ENCODE results near the gene APBB1IP.

Gene APBB1IP, protein sequence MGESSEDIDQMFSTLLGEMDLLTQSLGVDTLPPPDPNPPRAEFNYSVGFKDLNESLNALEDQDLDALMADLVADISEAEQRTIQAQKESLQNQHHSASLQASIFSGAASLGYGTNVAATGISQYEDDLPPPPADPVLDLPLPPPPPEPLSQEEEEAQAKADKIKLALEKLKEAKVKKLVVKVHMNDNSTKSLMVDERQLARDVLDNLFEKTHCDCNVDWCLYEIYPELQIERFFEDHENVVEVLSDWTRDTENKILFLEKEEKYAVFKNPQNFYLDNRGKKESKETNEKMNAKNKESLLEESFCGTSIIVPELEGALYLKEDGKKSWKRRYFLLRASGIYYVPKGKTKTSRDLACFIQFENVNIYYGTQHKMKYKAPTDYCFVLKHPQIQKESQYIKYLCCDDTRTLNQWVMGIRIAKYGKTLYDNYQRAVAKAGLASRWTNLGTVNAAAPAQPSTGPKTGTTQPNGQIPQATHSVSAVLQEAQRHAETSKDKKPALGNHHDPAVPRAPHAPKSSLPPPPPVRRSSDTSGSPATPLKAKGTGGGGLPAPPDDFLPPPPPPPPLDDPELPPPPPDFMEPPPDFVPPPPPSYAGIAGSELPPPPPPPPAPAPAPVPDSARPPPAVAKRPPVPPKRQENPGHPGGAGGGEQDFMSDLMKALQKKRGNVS

GRCh38 chr10:26437637-26438461 lies at the start of gene APBB1IP:
Gene APBB1IP (plus strand): TSS chr10:26438341. CDS start chr10:26492327, 53,986 bp downstream.
- H3K27ac ChIP-seq (ENCODE audit: extremely low read depth, low read depth, low read length) = no peak within 1 kb of the TSS
- H3K9me3 ChIP-seq (ENCODE audit: control insufficient read depth, insufficient read depth, low read depth, low read length) = no peaks in the 10 kb centered on the region
- H3K4me3 ChIP-seq (ENCODE audit: low read depth, low read length) = no peak within 1 kb of the TSS
- H3K4me1 ChIP-seq (ENCODE audit: control insufficient read depth, insufficient read depth, low read length) = no peaks in the 10 kb centered on the region
- POLR2A ChIA-PET = no interaction called here
- H3K36me3 ChIP-seq (ENCODE audit: control insufficient read depth in 2 of 2, insufficient read depth in 1 of 2, low read length in 2 of 2) = no peaks in the 10 kb centered on the region
- no peak for TF ChIP-seq GLI4 (tag by site-specific recombination; IDR thresholded peaks at IDR 0.05)
- no peak for TF ChIP-seq ZFP3 (tag by site-specific recombination; IDR thresholded peaks at IDR 0.05; ENCODE audit: low read depth)
- no peak for TF ChIP-seq ZNF558 (tag by site-specific recombination; IDR thresholded peaks at IDR 0.05)
- TF ChIP-seq, protein P1, sequence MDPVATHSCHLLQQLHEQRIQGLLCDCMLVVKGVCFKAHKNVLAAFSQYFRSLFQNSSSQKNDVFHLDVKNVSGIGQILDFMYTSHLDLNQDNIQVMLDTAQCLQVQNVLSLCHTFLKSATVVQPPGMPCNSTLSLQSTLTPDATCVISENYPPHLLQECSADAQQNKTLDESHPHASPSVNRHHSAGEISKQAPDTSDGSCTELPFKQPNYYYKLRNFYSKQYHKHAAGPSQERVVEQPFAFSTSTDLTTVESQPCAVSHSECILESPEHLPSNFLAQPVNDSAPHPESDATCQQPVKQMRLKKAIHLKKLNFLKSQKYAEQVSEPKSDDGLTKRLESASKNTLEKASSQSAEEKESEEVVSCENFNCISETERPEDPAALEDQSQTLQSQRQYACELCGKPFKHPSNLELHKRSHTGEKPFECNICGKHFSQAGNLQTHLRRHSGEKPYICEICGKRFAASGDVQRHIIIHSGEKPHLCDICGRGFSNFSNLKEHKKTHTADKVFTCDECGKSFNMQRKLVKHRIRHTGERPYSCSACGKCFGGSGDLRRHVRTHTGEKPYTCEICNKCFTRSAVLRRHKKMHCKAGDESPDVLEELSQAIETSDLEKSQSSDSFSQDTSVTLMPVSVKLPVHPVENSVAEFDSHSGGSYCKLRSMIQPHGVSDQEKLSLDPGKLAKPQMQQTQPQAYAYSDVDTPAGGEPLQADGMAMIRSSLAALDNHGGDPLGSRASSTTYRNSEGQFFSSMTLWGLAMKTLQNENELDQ (tag by site-specific recombination; IDR thresholded peaks at IDR 0.05; ENCODE audit: low read depth) = no peak
- CTCF ChIA-PET = no interaction called here

GRCh38 chr10:26389533-26389932 lies 48.6 kb upstream of the APBB1IP start:
- no peak overlapping the region for H3K27ac ChIP-seq (ENCODE audit: extremely low read depth, low read depth, low read length)
- H3K9me3 ChIP-seq (ENCODE audit: control insufficient read depth, insufficient read depth, low read depth, low read length) = no peaks in the 10 kb centered on the region
- no peaks in the 10 kb centered on the region for H3K36me3 ChIP-seq (ENCODE audit: control insufficient read depth in 2 of 2, insufficient read depth in 1 of 2, low read length in 2 of 2)
- no peak for TF ChIP-seq ZNF555 (tag by site-specific recombination; conservative IDR thresholded peaks at IDR 0.05)
- TF ChIP-seq ZNF184 (tag by site-specific recombination; IDR thresholded peaks at IDR 0.05) = peak; percentile 94
- TF ChIP-seq ZNF112 (tag by site-specific recombination; IDR thresholded peaks at IDR 0.05) = no peak
- H3K4me3 ChIP-seq (ENCODE audit: low read depth, low read length) = no peak overlapping the region
- ChIA-PET CTCF (interaction anchor here (0.7 kb wide), 1 partner anchor 23 kb away, joined by 7 read pairs; no protein-coding TSS in a partner anchor), POLR2A (no interaction called here)
- H3K4me1 ChIP-seq (ENCODE audit: control insufficient read depth, insufficient read depth, low read length) = no peaks in the 10 kb centered on the region

GRCh38 chr10:26391701-26392695 lies 46.1 kb upstream of the APBB1IP start:
- Histone ChIP-seq H3K9me3 (ENCODE audit: control insufficient read depth, insufficient read depth, low read depth, low read length) (no peaks in the 10 kb centered on the region), H3K27ac (ENCODE audit: extremely low read depth, low read depth, low read length) (no peak overlapping the region), H3K4me3 (ENCODE audit: low read depth, low read length) (no peak overlapping the region), H3K4me1 (ENCODE audit: control insufficient read depth, insufficient read depth, low read length) (no peaks in the 10 kb centered on the region), H3K36me3 (ENCODE audit: control insufficient read depth in 2 of 2, insufficient read depth in 1 of 2, low read length in 2 of 2) (no peaks in the 10 kb centered on the region)
- CTCF ChIA-PET = interaction anchor here (0.6 kb wide), 1 partner anchor 13 kb away, joined by 3 read pairs; no protein-coding TSS in a partner anchor
- POLR2A ChIA-PET = no interaction called here
- TF ChIP-seq ZNF426 (tag by site-specific recombination; IDR thresholded peaks at IDR 0.05) (no peak), PRDM10 (tag by site-specific recombination; IDR thresholded peaks at IDR 0.05) (no peak), ZNF324 (tag by site-specific recombination; IDR thresholded peaks at IDR 0.05) (no peak), ZNF292 (tag by site-specific recombination; IDR thresholded peaks at IDR 0.05; ENCODE audit: borderline replicate concordance, low read depth) (no peak), ZNF133 (tag by site-specific recombination; IDR thresholded peaks at IDR 0.05) (no peak), ZSCAN16 (tag by site-specific recombination; IDR thresholded peaks at IDR 0.05) (no peak), ZNF239 (tag by site-specific recombination; IDR thresholded peaks at IDR 0.05) (no peak), ZNF501 (tag by site-specific recombination; IDR thresholded peaks at IDR 0.05) (no peak)
- TF ChIP-seq, protein P2, sequence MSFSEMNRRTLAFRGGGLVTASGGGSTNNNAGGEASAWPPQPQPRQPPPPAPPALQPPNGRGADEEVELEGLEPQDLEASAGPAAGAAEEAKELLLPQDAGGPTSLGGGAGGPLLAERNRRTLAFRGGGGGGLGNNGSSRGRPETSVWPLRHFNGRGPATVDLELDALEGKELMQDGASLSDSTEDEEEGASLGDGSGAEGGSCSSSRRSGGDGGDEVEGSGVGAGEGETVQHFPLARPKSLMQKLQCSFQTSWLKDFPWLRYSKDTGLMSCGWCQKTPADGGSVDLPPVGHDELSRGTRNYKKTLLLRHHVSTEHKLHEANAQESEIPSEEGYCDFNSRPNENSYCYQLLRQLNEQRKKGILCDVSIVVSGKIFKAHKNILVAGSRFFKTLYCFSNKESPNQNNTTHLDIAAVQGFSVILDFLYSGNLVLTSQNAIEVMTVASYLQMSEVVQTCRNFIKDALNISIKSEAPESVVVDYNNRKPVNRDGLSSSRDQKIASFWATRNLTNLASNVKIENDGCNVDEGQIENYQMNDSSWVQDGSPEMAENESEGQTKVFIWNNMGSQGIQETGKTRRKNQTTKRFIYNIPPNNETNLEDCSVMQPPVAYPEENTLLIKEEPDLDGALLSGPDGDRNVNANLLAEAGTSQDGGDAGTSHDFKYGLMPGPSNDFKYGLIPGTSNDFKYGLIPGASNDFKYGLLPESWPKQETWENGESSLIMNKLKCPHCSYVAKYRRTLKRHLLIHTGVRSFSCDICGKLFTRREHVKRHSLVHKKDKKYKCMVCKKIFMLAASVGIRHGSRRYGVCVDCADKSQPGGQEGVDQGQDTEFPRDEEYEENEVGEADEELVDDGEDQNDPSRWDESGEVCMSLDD (tag by site-specific recombination; IDR thresholded peaks at IDR 0.05) = no peak

Data from HEK293 (cell line).